K562 (cell line): ENCODE data around the gene SPAG16. TPM values are rescaled to one million over a fixed set of nuclear protein-coding genes. Genes with fewer than 3 reads are reported as not detected.

ENCODE experiments used
- ATAC-seq: fragments of 200-7000 bp; cut with Tn5 transposase; 3 replicates; pipeline ENCODE4 v1.9.1; 2020; ENCODE audit warnings: moderate library complexity
- BruUV-seq: library from RNA; stranded (reverse); fragments of 400-500 nt; replicated peaks from 2 replicates; lab custom pipeline; 2021; lab: Mats Ljungman, UMichigan
- CTCF ChIA-PET: fragments of 300-600 bp; formaldehyde crosslinking; extraction: SDS; loops from one replicate; lab custom pipeline; 2021; ENCODE audit warnings: low intra/inter-chr PET ratio; lab: Yijun Ruan, JAX
- POLR2A ChIA-PET: fragments of 300-600, 350-650 bp; sonication (Branson Sonifier 250); formaldehyde crosslinking; extraction: SDS; loops from one replicate; lab custom pipeline; 2021; ENCODE audit warnings: antibody characterized with exemption, inconsistent platforms; lab: Yijun Ruan, JAX
- DNase-seq, 4 experiments: peaks; one replicate each; pipeline versions ENCODE4 v3.0.0 to v3.0.0-alpha.2; 2011 to 2018; ENCODE audit warnings: low spot score in 3 of 4, mixed read lengths in 3 of 4; ENCODE audit errors: extremely low read depth in 1 of 4
- FAIRE-seq: peaks from 2 replicates; lab custom pipeline; 2011; peaks lifted over from hg19 to GRCh38; lab: Jason Lieb, UNC
- H2AFZ ChIP-seq: 2 replicates; pipeline ENCODE4 v1.6.0; 2011; ENCODE audit warnings: low read depth, low read length, control low read depth, inconsistent platforms
- H3K27ac ChIP-seq: fragments of 200-600 bp; 3 replicates; pipeline ENCODE4 v1.8.0; 2011; ENCODE audit warnings: low read depth, mild to moderate bottlenecking, control low read depth, inconsistent platforms, low read length, moderate library complexity, mixed read lengths; ENCODE audit errors: extremely low read depth
- H3K27me3 ChIP-seq, 2 experiments: fragments of 300-600 bp in 1 of 2; 2 replicates in 1 of 2; 3 replicates in 1 of 2; pipeline versions ENCODE4 v1.6.0 to v1.8.0; 2011; ENCODE audit warnings: inconsistent platforms in 2 of 2, low read length in 2 of 2, mild to moderate bottlenecking in 1 of 2, mixed read lengths in 1 of 2, moderate library complexity in 1 of 2; ENCODE audit not compliant: control insufficient read depth in 2 of 2, insufficient read depth in 2 of 2
- H3K36me3 ChIP-seq: fragments of 300-600 bp; 3 replicates; pipeline ENCODE4 v1.8.0; 2011; ENCODE audit warnings: mild to moderate bottlenecking, low read length, inconsistent platforms; ENCODE audit not compliant: control insufficient read depth, insufficient read depth
- H3K4me1 ChIP-seq, 2 experiments: fragments of 200-600 bp in 1 of 2; replicated peaks in 1 of 2; 2 replicates in 1 of 2; 3 replicates in 1 of 2; pipeline versions ENCODE4 v1.5.1 to v1.8.0; 2011; ENCODE audit warnings: inconsistent platforms in 2 of 2, low read length in 2 of 2, mild to moderate bottlenecking in 1 of 2, mixed read lengths in 1 of 2, moderate library complexity in 1 of 2; ENCODE audit not compliant: control insufficient read depth in 2 of 2, insufficient read depth in 2 of 2
- H3K4me2 ChIP-seq: 2 replicates; pipeline ENCODE4 v1.6.1; 2011; ENCODE audit warnings: low read length, control low read depth, inconsistent platforms, mixed read lengths; ENCODE audit not compliant: insufficient read depth
- H3K4me3 ChIP-seq: fragments of 200-600 bp; sonication (generic), shearing (Covaris generic); 2 replicates; pipeline ENCODE4 v1.5.1; 2016; ENCODE audit warnings: control low read depth, inconsistent platforms
- H3K79me2 ChIP-seq: fragments of 200-600 bp; 3 replicates; pipeline ENCODE4 v1.8.0; 2011; ENCODE audit warnings: low read length, inconsistent platforms; ENCODE audit not compliant: control insufficient read depth, insufficient read depth
- H3K9ac ChIP-seq, 2 experiments: 2 replicates each; pipeline versions ENCODE4 v1.6.0 to v1.6.1; 2011; ENCODE audit warnings: low read depth in 2 of 2, low read length in 2 of 2, control low read depth in 1 of 2, inconsistent platforms in 1 of 2, mild to moderate bottlenecking in 1 of 2, mixed read lengths in 1 of 2; ENCODE audit not compliant: insufficient read depth in 1 of 2
- H3K9me1 ChIP-seq: one replicate; pipeline ENCODE4 v1.6.0; 2011; ENCODE audit warnings: inconsistent platforms, mild to moderate bottlenecking, low read length, moderate library complexity; ENCODE audit not compliant: control insufficient read depth, insufficient read depth
- H3K9me3 ChIP-seq: replicated peaks from 2 replicates; pipeline ENCODE4 v1.5.1; 2011; ENCODE audit warnings: low read depth, low read length, inconsistent platforms; ENCODE audit not compliant: control insufficient read depth, insufficient read depth
- H4K20me1 ChIP-seq: replicated peaks from 2 replicates; pipeline ENCODE4 v1.6.1; 2011; ENCODE audit warnings: low read length, inconsistent platforms, mixed read lengths; ENCODE audit not compliant: control insufficient read depth, insufficient read depth
- BHLHE40 ChIP-seq: IDR thresholded peaks from 2 replicates; pipeline ENCODE4 v1.6.1; 2011; ENCODE audit warnings: low read length, improper control_type of control experiment
- C11orf30 ChIP-seq: fragments of 450-650 bp; IDR thresholded peaks from 2 replicates; pipeline ENCODE4 v1.6.1; 2016; ENCODE audit warnings: low read depth, mild to moderate bottlenecking
- RREB1 ChIP-seq: fragments of 250-450 bp; sonication (Bioruptor Pico); IDR thresholded peaks from 2 replicates; pipeline ENCODE4 v1.4.0; 2020
- SRSF7 ChIP-seq: fragments of 200-400 bp; formaldehyde crosslinking; optimal IDR thresholded peaks from 2 replicates; pipeline ENCODE3; 2017; ENCODE audit warnings: mild to moderate bottlenecking, low read depth, low read length
- TOE1 ChIP-seq, 2 experiments: fragments of 450-650 bp in 1 of 2; sonication (generic) in 1 of 2; formaldehyde crosslinking in 1 of 2; IDR thresholded peaks; 2 replicates each; pipeline versions ENCODE4 v1.7.1 to v1.8.0; 2016 to 2022; ENCODE audit warnings: borderline replicate concordance in 2 of 2, mild to moderate bottlenecking in 2 of 2, antibody characterized with exemption in 1 of 2, inconsistent platforms in 1 of 2, low read depth in 1 of 2, missing genetic modification reagents in 1 of 2, moderate library complexity in 1 of 2
- VEZF1 ChIP-seq: fragments of 200-800 bp; sonication (Bioruptor generic); IDR thresholded peaks from 2 replicates; pipeline ENCODE4 v1.6.1; 2017; ENCODE audit warnings: missing genetic modification characterization, missing compliant biosample characterization
- XRCC5 ChIP-seq: fragments of 200-400 bp; formaldehyde crosslinking; IDR thresholded peaks from 2 replicates; pipeline ENCODE4 v1.6.1; 2017; ENCODE audit warnings: low read depth, mild to moderate bottlenecking, low read length
- ZNF3 ChIP-seq: fragments of 250-450 bp; sonication (Bioruptor Pico); IDR thresholded peaks from 2 replicates; pipeline ENCODE4 v1.5.0; 2021; ENCODE audit warnings: mild to moderate bottlenecking, moderate library complexity
- ZNF316 ChIP-seq: fragments of 450-650 bp; IDR thresholded peaks from 2 replicates; pipeline ENCODE4 v1.6.1; 2016
- ZNF57 ChIP-seq: fragments of 450-650 bp; formaldehyde crosslinking; IDR thresholded peaks from 2 replicates; pipeline ENCODE4 v1.4.0; 2020; ENCODE audit warnings: mild to moderate bottlenecking, moderate library complexity
- WGBS: fragments of 100-300 bp; shearing (Covaris generic); methylation state at CpG from one replicate; pipeline ENCODE4 v1.1.6; 2016; ENCODE audit warnings: low coverage, mixed read lengths; ENCODE audit not compliant: insufficient coverage; ENCODE audit errors: missing lambda C conversion rate; 5-methylcytosine and 5-hydroxymethylcytosine counted together
- in situ Hi-C: fragments of 300-500 bp; cut with MboI; formaldehyde crosslinking; loops from 4 replicates; pipeline ENCODE4 v1.15.0; 2018; ENCODE audit warnings: inconsistent platforms, mixed read lengths
- intact Hi-C: fragments of 100-400 bp; cut with micrococcal nuclease; formaldehyde crosslinking; loops from 2 replicates; pipeline ENCODE4 v1.14.2; 2022
- polyA plus RNA-seq, 8 experiments: library from polyadenylated mRNA; depleted of rRNA in 4 of 8; stranded (reverse) in 5 of 8; unstranded in 3 of 8; fragments of >200 nt; fragmentation: Nextera tagmentation in 2 of 8; fragmentation: Illumina TruSeq in 1 of 8; extraction: Ambion mirVana in 2 of 8; extraction: Trizol in 1 of 8; gene quantifications; 2 replicates each; pipeline versions ENCODE4 v1.2.1 to v1.2.3, GENCODE V29; 2011 to 2014; ENCODE audit warnings: inconsistent platforms in 1 of 8, missing spikeins in 1 of 8
- total RNA-seq, 7 experiments: library from RNA; depleted of rRNA in 6 of 7; stranded (reverse); fragments of >200 nt in 6 of 7; fragmentation: Illumina TruSeq in 2 of 7; extraction: Trizol in 2 of 7; gene quantifications; 2 replicates each; pipeline versions ENCODE4 v1.2.1 to v1.2.3, GENCODE V29; 2011 to 2021; ENCODE audit warnings: low replicate concordance in 1 of 7

SPAG16 gene
- total and polyA plus RNA-seq, 9 of the 15 experiments (the other 6 are each of a cell fraction or from before 2014, with no cell fraction given): 0.98 to 5.9 (median 3.5) TPM

GRCh38 chr2:213763963-213764362, 479.7 kb downstream of the SPAG16 start:
- Histone ChIP-seq H3K4me3 (no peak overlapping the region), H3K79me2 (no peaks in the 10 kb centered on the region), H3K9me3 (no peaks in the 10 kb centered on the region), H3K9me1 (no peaks in the 10 kb centered on the region), H3K9ac (no peak overlapping the region), H3K4me1 (no peaks in the 10 kb centered on the region), H4K20me1 (no peaks in the 10 kb centered on the region), H3K4me2 (no peak overlapping the region), H2AFZ (no peak overlapping the region), H3K36me3 (no peaks in the 10 kb centered on the region), H3K27ac (no peak overlapping the region), H3K27me3 (no peaks in the 10 kb centered on the region)
- POLR2A ChIA-PET: no interaction called here
- in situ Hi-C loops (no loop called here), intact Hi-C loops (no loop called here)
- ATAC-seq (no peak), DNase-seq (no peak), FAIRE-seq (no peak)
- CTCF ChIA-PET: no interaction called here
- TF ChIP-seq XRCC5 (no peak), C11orf30 (0 out of 2 replicates have a peak, but pooled peaks have one; percentile 15), ZNF3 (CRISPR knock-in tag) (no peak), BHLHE40 (no peak), ZNF316 (peak; percentile 69), ZNF57 (CRISPR knock-in tag) (no peak), SRSF7 (no peak)
- 0% methylated on average over 1 of the region's 1 CpG for WGBS
- BruUV-seq: no TSS peak

- ChIA-PET POLR2A (no interaction called here), CTCF (no interaction called here)
- FAIRE-seq: no peak
- TF ChIP-seq TOE1 (IDR thresholded peaks at IDR 0.05; ENCODE audit: borderline replicate concordance) (no peak), TOE1 (CRISPR knock-in tag; IDR thresholded peaks at IDR 0.05; ENCODE audit: borderline replicate concordance, low read depth) (no peak), VEZF1 (CRISPR knock-in tag) (no peak), RREB1 (CRISPR knock-in tag) (no peak)
These were observed 480.6 kb downstream of the SPAG16 start for GRCh38 chr2:213764849-213765248.

More at GRCh38 chr2:213764849-213765248, 480.6 kb downstream of the SPAG16 start:
- Histone ChIP-seq H3K9ac (no peak overlapping the region), H3K9me1 (no peaks in the 10 kb centered on the region), H3K36me3 (no peaks in the 10 kb centered on the region), H2AFZ (no peak overlapping the region), H3K4me1 (no peaks in the 10 kb centered on the region), H3K27ac (no peak overlapping the region), H3K4me3 (no peak overlapping the region), H3K9me3 (no peaks in the 10 kb centered on the region), H3K79me2 (no peaks in the 10 kb centered on the region), H3K27me3 (no peaks in the 10 kb centered on the region), H4K20me1 (no peaks in the 10 kb centered on the region), H3K4me2 (no peak overlapping the region)
- WGBS: 0% methylated on average over 4 of the region's 10 CpGs
- ATAC-seq (no peak), DNase-seq (no peak)
- in situ Hi-C loops (no loop called here), intact Hi-C loops (no loop called here)
- BruUV-seq: no TSS peak
